Spleen (tissue), 7 donors: ENCODE results near the gene ALDH3A2.

Source experiments
- CTCF ChIP-seq, 11 experiments: fragments of 200-600 bp in 7 of 11; fragments of 450-650 bp in 4 of 11; sonication (generic) in 4 of 11; IDR thresholded peaks in 8 of 11; conservative IDR thresholded peaks in 3 of 11; 1 replicate in 7 of 11; 2 replicates in 4 of 11; pipeline versions ENCODE4 v1.4.0 to v1.8.0; 2016 to 2021; ENCODE audit warnings: antibody characterized with exemption in 11 of 11, inconsistent platforms in 4 of 11, mild to moderate bottlenecking in 1 of 11
- POLR2AphosphoS5 ChIP-seq, 3 donors: sonication (generic); formaldehyde crosslinking; IDR thresholded peaks; one replicate each; pipeline ENCODE4 v1.5.1; 2017; ENCODE audit warnings: antibody characterized with exemption in 3 of 3
- donor health status: DM: no; HTN: no; CAD: no; lungs with moderate emphysema.
- donor health status: DM: no; HTN: no; CAD: no.
- donor health status: DM: no; HTN: no; CAD: no.

DNA sequence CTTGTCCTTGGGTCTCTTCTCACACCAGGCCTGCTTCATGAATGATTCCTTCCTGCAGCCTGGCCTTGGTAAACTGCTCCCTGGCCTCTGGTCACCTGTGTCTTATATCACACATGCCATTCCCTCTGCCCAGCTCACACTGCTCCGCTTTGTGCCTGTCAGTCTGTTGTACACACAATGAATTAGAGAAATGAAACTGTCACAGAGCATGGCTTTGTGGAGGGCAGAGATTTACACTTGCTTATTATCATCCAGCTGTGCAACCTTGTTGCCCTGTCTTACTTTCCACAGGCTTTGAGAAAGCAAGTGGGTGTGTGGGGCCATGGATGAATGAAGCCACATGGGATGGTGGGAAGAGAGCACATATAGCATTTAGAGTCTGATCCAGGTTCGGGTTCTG lies 22.4 kb downstream of the ALDH3A2 start:
- TF ChIP-seq CTCF (IDR thresholded peaks at IDR 0.05 in 8 of 11, conservative IDR thresholded peaks at IDR 0.05 in 3 of 11), result no peak
- TF ChIP-seq POLR2AphosphoS5 (IDR thresholded peaks at IDR 0.05), result no peak
